Gastroesophageal sphincter (tissue), 3 donors: ENCODE measurements around the gene MCCD1.
"Not testable (repeated sequence)": the region's sequence is repeated elsewhere in the genome, so short reads cannot be mapped to it uniquely, and the experiment has no call there.

Source experiments
- CTCF ChIP-seq, 4 experiments: fragments of 200-600 bp in 2 of 4; fragments of 450-650 bp in 2 of 4; sonication (generic) in 1 of 4; IDR thresholded peaks; one replicate each; pipeline ENCODE4 v1.5.1; 2017 to 2019; ENCODE audit warnings: antibody characterized with exemption in 4 of 4, mild to moderate bottlenecking in 2 of 4, moderate library complexity in 2 of 4
- EP300 ChIP-seq: sonication (generic); formaldehyde crosslinking; IDR thresholded peaks from one replicate; pipeline ENCODE4 v1.6.1; 2017; ENCODE audit warnings: antibody characterized with exemption, mild to moderate bottlenecking
- POLR2A ChIP-seq, 2 donors: fragments of 450-650 bp; IDR thresholded peaks; one replicate each; pipeline ENCODE4 v1.6.1; 2017; ENCODE audit warnings: antibody characterized with exemption in 2 of 2, mild to moderate bottlenecking in 2 of 2, moderate library complexity in 1 of 2
- POLR2AphosphoS5 ChIP-seq: sonication (generic); formaldehyde crosslinking; IDR thresholded peaks from one replicate; pipeline ENCODE4 v1.6.1; 2017; ENCODE audit warnings: antibody characterized with exemption

GRCh38 chr6:31551371-31551770 is 22.6 kb downstream of the MCCD1 start:
- TF ChIP-seq CTCF (IDR thresholded peaks at IDR 0.05) = peak in 1 of 4 experiments; percentile 32
- TF ChIP-seq POLR2AphosphoS5; POLR2A (IDR thresholded peaks at IDR 0.05); EP300: not testable (repeated sequence)
